Skeletal muscle satellite cell (primary cell): ENCODE results near the gene OBP2B.
"Not testable (repeated sequence)": the region's sequence is repeated elsewhere in the genome, so short reads cannot be mapped to it uniquely, and the experiment has no call there.

Experiments
- H3K27me3 ChIP-seq: 2 replicates; pipeline ENCODE4 v1.7.0; 2013; ENCODE audit warnings: low read length; ENCODE audit not compliant: control insufficient read depth, insufficient read depth
- H3K36me3 ChIP-seq: 2 replicates; pipeline ENCODE4 v1.7.0; 2013; ENCODE audit warnings: mild to moderate bottlenecking, control low read depth, low read length; ENCODE audit not compliant: insufficient read depth
- H3K4me1 ChIP-seq: 2 replicates; pipeline ENCODE4 v1.7.0; 2013; ENCODE audit warnings: low read length; ENCODE audit not compliant: control insufficient read depth, insufficient read depth
- H3K4me2 ChIP-seq: 2 replicates; pipeline ENCODE4 v1.7.0; 2013; ENCODE audit warnings: mild to moderate bottlenecking, low read length
- H3K4me3 ChIP-seq: 2 replicates; pipeline ENCODE4 v1.7.0; 2013; ENCODE audit warnings: low read length
- H3K9ac ChIP-seq: 2 replicates; pipeline ENCODE4 v1.7.0; 2013; ENCODE audit warnings: mild to moderate bottlenecking, low read depth, low read length, moderate library complexity
- H3K9me3 ChIP-seq: replicated peaks from 2 replicates; pipeline ENCODE4 v1.7.0; 2013; ENCODE audit warnings: mild to moderate bottlenecking, control low read depth, low read length

The OBP2B gene

DNA sequence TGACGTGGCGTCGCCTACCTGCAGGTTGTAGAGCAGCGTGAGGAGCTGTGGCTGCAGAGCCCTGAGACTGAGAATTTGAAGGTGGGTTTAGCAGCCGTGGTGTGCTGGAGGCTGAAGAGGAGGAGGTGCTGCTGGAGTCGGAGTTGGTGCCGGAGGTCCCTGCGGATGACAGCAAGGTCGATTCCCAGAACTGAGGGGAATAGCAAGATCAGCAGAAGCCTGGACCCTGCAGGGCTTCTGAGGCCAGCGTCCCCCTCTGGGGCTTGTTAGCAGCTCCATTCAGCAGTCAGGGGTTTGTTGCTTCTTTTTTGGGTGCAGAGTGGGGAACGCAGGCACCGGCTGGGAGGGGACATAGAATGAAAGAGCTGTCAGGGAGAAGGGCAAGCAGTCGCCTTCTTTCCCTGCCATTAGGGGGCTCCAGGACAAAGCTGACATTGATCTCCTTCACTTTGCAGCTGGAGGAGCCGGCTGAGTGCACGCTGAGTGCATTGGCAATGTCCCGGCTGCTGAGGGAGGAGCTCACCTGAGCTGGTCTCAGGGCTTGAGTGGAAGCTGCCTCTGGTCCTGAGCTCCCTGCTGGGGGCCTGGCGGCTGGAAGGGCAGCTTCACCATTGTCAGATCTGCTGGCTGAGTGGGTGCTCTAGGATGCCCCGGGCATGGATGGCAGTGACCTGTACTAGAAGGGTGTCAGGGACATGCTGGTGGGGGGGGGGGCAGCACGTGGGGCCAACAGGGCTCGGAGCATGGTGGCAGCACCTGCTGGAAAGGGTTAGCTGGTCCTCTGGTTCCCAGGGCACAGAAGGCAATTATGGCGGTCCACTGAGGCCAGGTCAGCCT is 20.8 kb downstream of the OBP2B start:
- H3K9ac ChIP-seq, result no peak overlapping the region
- H3K4me2 ChIP-seq, result no peak overlapping the region
- peaks cover 42% of the 10 kb centered on the region for H3K27me3 ChIP-seq
- H3K9me3 ChIP-seq, result no peaks in the 10 kb centered on the region
- H3K4me3 ChIP-seq, result no peak overlapping the region
- no peaks in the 10 kb centered on the region for H3K4me1 ChIP-seq
- no peaks in the 10 kb centered on the region for H3K36me3 ChIP-seq

DNA sequence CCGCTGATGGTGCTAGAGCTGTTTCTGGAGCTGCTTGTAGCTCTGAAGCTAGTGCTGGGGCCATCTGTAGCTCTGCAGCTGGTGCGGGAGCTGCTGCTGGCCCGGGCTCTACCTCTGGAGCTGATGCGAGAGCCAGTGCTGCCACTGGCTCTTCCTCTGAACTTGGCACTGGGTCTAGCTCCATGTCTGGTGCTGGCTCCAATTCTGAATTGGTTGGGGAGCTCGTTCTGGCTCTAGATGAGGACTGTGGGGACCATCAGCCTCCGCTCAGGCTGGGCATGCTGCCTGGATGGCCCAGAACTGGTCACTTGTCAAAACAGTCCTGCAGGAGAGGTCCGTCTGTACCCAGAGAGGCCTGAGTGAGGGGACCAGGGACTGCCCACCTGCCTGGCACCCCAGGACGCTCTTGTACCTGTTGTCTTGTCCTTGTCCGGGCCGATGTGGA is 21.5 kb downstream of the OBP2B start:
- Histone ChIP-seq H3K4me1 (no peaks in the 10 kb centered on the region), H3K27me3 (peaks cover 48% of the 10 kb centered on the region), H3K9me3 (no peaks in the 10 kb centered on the region), H3K36me3 (no peaks in the 10 kb centered on the region), H3K4me3 (no peak overlapping the region), H3K4me2 (no peak overlapping the region), H3K9ac (no peak overlapping the region)

DNA sequence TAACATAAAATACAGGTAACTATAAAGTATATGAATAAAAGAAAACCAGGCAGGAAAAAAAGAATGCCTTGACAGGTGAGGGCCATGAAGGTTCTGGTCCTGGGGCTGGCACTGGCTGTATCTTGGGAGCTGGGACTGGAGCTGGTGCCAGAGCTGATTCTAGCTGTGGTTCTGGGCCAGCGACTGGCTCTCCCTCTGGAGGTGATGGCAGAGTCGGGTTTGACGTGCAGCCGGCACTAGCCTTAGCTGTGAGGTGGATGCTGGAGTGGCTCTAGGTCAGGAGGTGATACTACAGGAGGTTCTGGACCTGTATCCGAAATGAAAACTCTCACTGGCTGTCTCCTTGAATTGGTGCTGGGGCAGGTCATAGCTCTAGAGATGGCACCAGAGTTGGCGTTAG is 22.3 kb downstream of the OBP2B start:
- no peak overlapping the region for H3K4me3 ChIP-seq
- H3K9me3 ChIP-seq, result no peaks in the 10 kb centered on the region
- H3K4me2 ChIP-seq, result no peak overlapping the region
- H3K27me3 ChIP-seq, result peaks cover 57% of the 10 kb centered on the region
- no peaks in the 10 kb centered on the region for H3K36me3 ChIP-seq
- H3K9ac ChIP-seq, result no peak overlapping the region
- no peaks in the 10 kb centered on the region for H3K4me1 ChIP-seq

DNA sequence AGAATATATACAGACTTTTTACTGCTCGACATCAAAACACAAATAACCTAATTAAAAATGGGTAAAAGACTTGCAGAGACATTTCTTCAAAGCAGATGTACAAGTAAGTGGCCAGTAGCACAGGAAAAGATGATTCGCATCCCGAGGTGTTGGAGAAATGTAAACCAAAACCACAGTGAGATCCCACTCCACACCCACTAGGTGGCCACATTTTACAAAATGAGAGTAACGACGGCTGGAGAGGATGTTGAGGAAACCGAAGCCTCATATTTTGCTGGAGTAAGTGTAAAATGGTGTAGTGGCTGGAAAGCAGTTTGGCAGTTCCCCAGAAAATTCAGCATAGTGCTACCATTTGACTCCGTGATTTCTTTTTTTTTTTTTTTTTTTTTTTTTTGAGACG is 24.1 kb downstream of the OBP2B start:
- Histone ChIP-seq H3K36me3 (no peaks in the 10 kb centered on the region), H3K9ac (no peak overlapping the region), H3K27me3 (peaks cover 62% of the 10 kb centered on the region), H3K9me3 (no peaks in the 10 kb centered on the region), H3K4me1 (no peaks in the 10 kb centered on the region), H3K4me2 (no peak overlapping the region), H3K4me3 (no peak overlapping the region)

DNA sequence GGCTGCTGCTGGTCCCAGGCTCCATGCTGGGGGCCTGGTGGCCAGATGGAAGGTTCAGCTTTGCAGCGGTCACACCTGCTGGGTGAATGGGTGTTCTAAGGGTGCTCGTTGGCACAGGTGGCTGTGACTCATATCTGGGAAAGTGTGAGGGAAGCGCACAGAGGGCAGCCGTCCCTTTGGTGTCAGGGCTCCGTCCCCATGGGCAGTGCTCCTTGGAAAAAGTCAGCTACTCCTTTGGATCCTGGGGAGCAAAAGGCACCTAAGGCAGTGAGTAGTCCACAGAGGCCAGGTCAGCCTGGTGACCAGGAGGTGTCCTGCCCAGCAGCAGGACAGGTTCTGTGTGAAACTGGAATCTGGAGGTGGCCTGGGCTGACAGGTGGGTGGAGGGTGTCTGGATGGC is 26.9 kb downstream of the OBP2B start:
- H3K4me1 ChIP-seq, result no peaks in the 10 kb centered on the region
- no peak overlapping the region for H3K9ac ChIP-seq
- no peaks in the 10 kb centered on the region for H3K36me3 ChIP-seq
- no peak overlapping the region for H3K4me3 ChIP-seq
- no peak overlapping the region for H3K4me2 ChIP-seq
- peaks cover 56% of the 10 kb centered on the region for H3K27me3 ChIP-seq
- no peaks in the 10 kb centered on the region for H3K9me3 ChIP-seq

DNA sequence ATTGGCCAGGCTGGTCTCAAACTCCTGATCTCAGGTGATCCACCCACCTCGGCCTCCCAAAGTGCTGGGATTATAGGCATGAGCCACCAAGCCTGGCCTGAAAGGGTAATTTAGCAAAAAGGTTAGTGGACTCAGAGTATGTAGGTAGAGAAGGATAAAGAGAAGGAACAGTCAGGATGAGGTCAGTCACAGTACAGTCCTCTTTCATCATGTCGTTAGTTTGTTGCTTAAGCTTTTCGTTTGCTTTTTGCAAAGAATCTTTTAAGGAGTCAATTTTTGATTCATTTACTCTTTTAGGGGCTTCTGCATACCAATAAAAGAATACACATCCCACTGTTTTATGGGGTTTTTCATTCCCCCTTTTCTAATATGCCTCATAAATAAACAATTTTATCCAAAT is 27.5 kb downstream of the OBP2B start:
- Histone ChIP-seq H3K4me1 (no peaks in the 10 kb centered on the region), H3K4me3 (no peak overlapping the region), H3K4me2 (no peak overlapping the region), H3K36me3 (no peaks in the 10 kb centered on the region), H3K9ac (no peak overlapping the region), H3K9me3 (no peaks in the 10 kb centered on the region), H3K27me3 (peaks cover 52% of the 10 kb centered on the region)

DNA sequence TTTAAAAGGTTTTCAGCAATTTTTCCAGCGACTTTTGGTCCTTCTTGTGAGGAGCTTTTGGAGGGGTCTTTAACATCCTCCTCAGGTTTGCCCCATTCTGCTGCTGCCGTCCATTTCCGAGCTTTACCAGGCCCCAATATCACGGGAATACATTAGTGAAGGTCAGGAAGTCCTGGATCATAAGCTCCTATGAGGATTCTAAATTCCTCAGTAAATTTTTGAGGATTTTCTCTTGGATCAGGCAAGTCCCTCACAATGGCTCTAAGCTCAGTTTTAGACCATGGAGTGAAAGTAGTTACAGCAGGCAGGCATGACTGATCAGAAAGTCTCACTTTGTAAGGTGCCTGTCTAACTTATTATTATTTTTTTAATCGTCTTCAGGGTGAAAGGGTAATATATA is 28.1 kb downstream of the OBP2B start:
- no peaks in the 10 kb centered on the region for H3K36me3 ChIP-seq

DNA sequence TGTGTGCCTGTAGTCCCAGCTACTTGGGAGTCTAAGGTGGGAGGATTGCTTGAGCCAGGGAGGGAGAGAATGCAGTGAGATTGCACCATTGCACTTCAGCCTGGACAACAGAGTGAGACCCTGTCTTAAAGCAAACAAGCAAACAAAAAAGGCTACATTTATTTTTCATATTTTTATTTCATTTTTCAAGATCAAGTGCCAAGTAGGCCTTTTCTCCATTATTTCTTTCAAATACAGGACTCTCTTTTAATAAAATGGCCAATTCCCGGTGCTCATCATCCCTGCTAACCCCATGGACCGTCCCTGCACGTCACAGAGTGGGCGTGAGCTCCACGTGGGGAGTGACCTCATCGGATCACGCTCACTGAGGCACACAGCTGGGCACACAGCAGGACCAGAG is 36.0 kb downstream of the OBP2B start:
- H3K36me3 ChIP-seq, result no peaks in the 10 kb centered on the region
- H3K4me3 ChIP-seq, result no peak overlapping the region
- no peak overlapping the region for H3K4me2 ChIP-seq
- no peaks in the 10 kb centered on the region for H3K4me1 ChIP-seq
- H3K9ac ChIP-seq, result no peak overlapping the region
- H3K27me3 ChIP-seq, result peaks cover 60% of the 10 kb centered on the region
- no peaks in the 10 kb centered on the region for H3K9me3 ChIP-seq

More for the DNA sequence above, 28.1 kb downstream of the OBP2B start:
- H3K4me3 ChIP-seq, result no peak overlapping the region
- no peak overlapping the region for H3K9ac ChIP-seq
- peaks cover 58% of the 10 kb centered on the region for H3K27me3 ChIP-seq
- no peaks in the 10 kb centered on the region for H3K4me1 ChIP-seq
- H3K4me2 ChIP-seq, result no peak overlapping the region
- H3K9me3 ChIP-seq, result no peaks in the 10 kb centered on the region

DNA sequence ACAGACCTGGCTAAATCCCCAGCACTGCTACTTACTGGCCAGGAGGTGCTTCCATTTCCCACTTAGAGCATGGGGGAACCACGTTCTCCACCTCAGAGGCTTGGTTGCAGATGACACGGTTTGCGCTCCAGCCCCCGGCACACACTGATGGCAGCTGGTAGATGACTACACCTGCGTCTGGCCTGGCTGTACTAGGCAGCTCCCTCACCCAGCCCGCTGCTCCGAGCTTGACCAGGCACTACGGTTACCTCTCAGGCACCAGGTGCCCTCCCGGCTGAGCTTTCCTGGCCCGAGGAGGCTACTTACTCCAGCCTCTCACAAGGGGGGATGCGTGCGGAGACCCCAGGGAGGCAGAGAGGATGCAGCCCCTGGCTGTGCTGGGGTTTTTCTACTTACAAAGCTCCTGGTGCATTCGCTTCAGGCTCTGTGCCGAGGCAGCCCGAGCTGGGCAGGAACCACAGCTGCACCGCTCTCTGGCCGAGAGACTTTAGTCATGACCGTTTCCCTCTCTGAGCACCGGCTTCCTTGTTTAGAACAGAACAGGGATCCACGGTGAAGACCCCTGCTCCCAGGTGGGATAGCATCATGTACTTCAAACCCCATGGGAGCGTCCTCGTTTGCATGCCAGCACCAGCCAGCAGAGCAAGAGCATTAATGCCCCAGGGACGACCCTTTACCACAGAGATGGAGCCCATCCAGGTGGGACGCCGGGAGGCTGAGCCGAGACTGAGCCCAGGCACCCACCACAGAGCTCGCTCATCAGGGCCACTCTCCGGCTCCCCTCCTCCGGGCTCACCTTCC is 37.7 kb downstream of the OBP2B start:
- no peak overlapping the region for H3K4me2 ChIP-seq
- H3K27me3 ChIP-seq, result peaks cover 53% of the 10 kb centered on the region
- no peaks in the 10 kb centered on the region for H3K9me3 ChIP-seq
- no peaks in the 10 kb centered on the region for H3K36me3 ChIP-seq
- H3K4me1 ChIP-seq, result no peaks in the 10 kb centered on the region
- no peak overlapping the region for H3K9ac ChIP-seq
- no peak overlapping the region for H3K4me3 ChIP-seq

DNA sequence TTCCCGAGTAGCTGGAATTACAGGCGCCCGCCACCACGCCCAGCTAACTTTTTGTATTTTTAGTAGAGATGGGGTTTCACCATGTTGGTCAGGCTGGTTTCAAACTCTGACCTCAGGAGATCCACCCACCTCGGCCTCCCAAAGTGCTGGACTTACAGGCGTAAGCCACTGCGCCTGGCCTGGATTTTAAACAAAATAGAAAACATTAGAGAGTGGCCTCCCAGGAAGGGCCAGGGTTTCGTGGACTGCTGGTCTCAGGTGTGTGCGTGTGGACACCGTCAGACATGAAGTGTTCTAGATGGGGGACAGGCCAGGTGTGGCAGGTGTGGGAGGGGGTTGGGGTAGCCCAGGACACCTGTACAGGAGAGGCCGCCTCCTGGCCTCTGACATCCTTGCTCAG is 38.3 kb downstream of the OBP2B start:
- no peak overlapping the region for H3K9ac ChIP-seq
- H3K9me3 ChIP-seq, result no peaks in the 10 kb centered on the region
- H3K4me3 ChIP-seq, result no peak overlapping the region
- no peaks in the 10 kb centered on the region for H3K36me3 ChIP-seq
- peaks cover 48% of the 10 kb centered on the region for H3K27me3 ChIP-seq
- no peaks in the 10 kb centered on the region for H3K4me1 ChIP-seq
- H3K4me2 ChIP-seq, result no peak overlapping the region

DNA sequence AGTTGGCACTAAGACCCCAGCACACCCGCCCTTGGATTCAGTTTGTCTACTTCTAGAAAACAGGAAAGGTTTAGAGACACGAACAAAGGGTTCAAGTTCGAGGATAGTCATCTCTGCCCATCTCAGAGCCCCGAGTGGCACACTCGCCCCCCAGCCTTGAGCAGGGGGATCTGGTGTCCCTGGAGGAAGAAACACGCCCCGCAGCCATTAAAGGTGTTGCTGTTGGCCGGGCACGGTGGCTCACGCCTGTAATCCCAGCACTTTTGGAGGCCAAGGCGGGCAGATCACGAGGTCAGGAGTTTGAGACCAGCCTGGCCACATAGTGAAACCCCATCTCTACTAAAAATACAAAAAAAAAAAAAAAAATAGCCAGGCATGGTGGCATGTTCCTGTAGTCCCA is 39.4 kb downstream of the OBP2B start:
- H3K9ac ChIP-seq, H3K4me3 ChIP-seq, H3K9me3 ChIP-seq, H3K36me3 ChIP-seq, H3K4me2 ChIP-seq, H3K4me1 ChIP-seq: not testable (repeated sequence)
- peaks cover 44% of the 10 kb centered on the region for H3K27me3 ChIP-seq
